Hepatocyte (in vitro differentiated cells): Measurements from ENCODE around the gene TP53RK. TPM values are rescaled to one million over a fixed set of nuclear protein-coding genes. Genes with fewer than 3 reads are reported as not detected.

Experiments
- DNase-seq: peaks from one replicate; pipeline ENCODE4 v3.0.0-alpha.2; 2016; ENCODE audit warnings: low spot score
- H2AFZ ChIP-seq: fragments of 200-600 bp; sonication (generic); 2 replicates; pipeline ENCODE4 v1.6.0; 2016; ENCODE audit warnings: antibody characterized with exemption, mild to moderate bottlenecking
- H3K27ac ChIP-seq: fragments of 200-600 bp; sonication (generic); 2 replicates; pipeline ENCODE4 v1.5.1; 2016; ENCODE audit warnings: mild to moderate bottlenecking
- H3K27me3 ChIP-seq: fragments of 200-600 bp; sonication (generic); 2 replicates; pipeline ENCODE4 v1.6.1; 2016
- H3K36me3 ChIP-seq: fragments of 200-600 bp; sonication (generic); replicated peaks from 2 replicates; pipeline ENCODE4 v1.5.1; 2016; ENCODE audit warnings: low read depth; ENCODE audit not compliant: insufficient read depth
- H3K4me1 ChIP-seq: fragments of 200-600 bp; sonication (generic); 2 replicates; pipeline ENCODE4 v1.5.1; 2016; ENCODE audit warnings: mild to moderate bottlenecking, moderate library complexity; ENCODE audit not compliant: insufficient read depth
- H3K4me2 ChIP-seq: fragments of 200-600 bp; sonication (generic); 2 replicates; pipeline ENCODE4 v1.6.0; 2016
- H3K4me3 ChIP-seq: fragments of 200-600 bp; sonication (generic); 2 replicates; pipeline ENCODE4 v1.5.1; 2016; ENCODE audit warnings: mild to moderate bottlenecking
- H3K79me2 ChIP-seq: fragments of 200-600 bp; sonication (generic); 2 replicates; pipeline ENCODE4 v1.6.0; 2017; ENCODE audit warnings: mild to moderate bottlenecking
- H3K9me2 ChIP-seq: fragments of 200-600 bp; sonication (generic); replicated peaks from 2 replicates; pipeline ENCODE4 v1.6.0; 2017; ENCODE audit warnings: mild to moderate bottlenecking; ENCODE audit not compliant: insufficient read depth
- H3K9me3 ChIP-seq: fragments of 200-600 bp; sonication (generic); 2 replicates; pipeline ENCODE4 v1.5.1; 2016; ENCODE audit warnings: low read depth, mild to moderate bottlenecking
- H4K20me1 ChIP-seq: fragments of 200-600 bp; sonication (generic); 2 replicates; pipeline ENCODE4 v1.6.0; 2016; ENCODE audit warnings: mild to moderate bottlenecking; ENCODE audit not compliant: insufficient read depth, poor library complexity, severe bottlenecking
- CTCF ChIP-seq: fragments of 200-600 bp; sonication (generic); IDR thresholded peaks from 2 replicates; pipeline ENCODE4 v1.5.1; 2016; ENCODE audit warnings: antibody characterized with exemption, mild to moderate bottlenecking; ENCODE audit not compliant: poor library complexity
- EZH2 ChIP-seq: fragments of 200-600 bp; sonication (generic); IDR thresholded peaks from 2 replicates; pipeline ENCODE4 v1.6.1; 2016; ENCODE audit warnings: antibody characterized with exemption, mild to moderate bottlenecking, borderline replicate concordance
- EZH2phosphoT487 ChIP-seq: fragments of 200-600 bp; sonication (generic); IDR thresholded peaks from one replicate; pipeline ENCODE4 v1.6.1; 2018; ENCODE audit warnings: antibody characterized with exemption, mild to moderate bottlenecking, low read depth, moderate library complexity; ENCODE audit not compliant: unreplicated experiment, severe bottlenecking
- WGBS: methylation state at CpG from one replicate; pipeline ENCODE4 v1.1.6; 2016; ENCODE audit warnings: low lambda C conversion rate; ENCODE audit errors: missing lambda C conversion rate; 5-methylcytosine and 5-hydroxymethylcytosine counted together
- polyA plus RNA-seq: library from polyadenylated mRNA; unstranded; fragments of >200 nt; fragmentation: Nextera tagmentation; extraction: Ambion mirVana; gene quantifications from 2 replicates; pipeline ENCODE4 v1.2.1, GENCODE V29; 2016
- total RNA-seq: library from RNA; depleted of rRNA; stranded (reverse); fragments of >200 nt; gene quantifications from 2 replicates; pipeline ENCODE4 v1.2.3, GENCODE V29; 2014

TP53RK gene
- total and polyA plus RNA-seq, 2 experiments from 2014 or later: 19.6 to 19.8 TPM

GRCh38 chr20:46721476-46721875 lies 32.2 kb upstream of the TP53RK start:
- no peaks in the 10 kb centered on the region for H3K36me3 ChIP-seq
- TF ChIP-seq CTCF: no peak
- H3K79me2 ChIP-seq: peaks cover 8% of the 10 kb centered on the region
- H3K27ac ChIP-seq: no peak overlapping the region
- H3K4me1 ChIP-seq: no peaks in the 10 kb centered on the region
- 97% methylated on average over 1 of the region's 1 CpG for WGBS
- no peak overlapping the region for H3K4me2 ChIP-seq
- H4K20me1 ChIP-seq: no peaks in the 10 kb centered on the region
- no peak overlapping the region for H3K4me3 ChIP-seq
- no peaks in the 10 kb centered on the region for H3K27me3 ChIP-seq
- no peaks in the 10 kb centered on the region for H3K9me3 ChIP-seq
- DNase-seq: no peak
- no peaks in the 10 kb centered on the region for H3K9me2 ChIP-seq
- no peak overlapping the region for H2AFZ ChIP-seq

GRCh38 chr20:46720776-46721425 lies 31.7 kb upstream of the TP53RK start:
- no peaks in the 10 kb centered on the region for H4K20me1 ChIP-seq
- H3K9me2 ChIP-seq: no peaks in the 10 kb centered on the region
- no peaks in the 10 kb centered on the region for H3K4me1 ChIP-seq
- no peak overlapping the region for H2AFZ ChIP-seq
- no peak for DNase-seq
- no peak overlapping the region for H3K27ac ChIP-seq
- H3K9me3 ChIP-seq: no peaks in the 10 kb centered on the region
- H3K79me2 ChIP-seq: peaks cover 11% of the 10 kb centered on the region
- H3K36me3 ChIP-seq: no peaks in the 10 kb centered on the region
- H3K4me3 ChIP-seq: no peak overlapping the region
- H3K4me2 ChIP-seq: no peak overlapping the region
- TF ChIP-seq EZH2phosphoT487: no peak
- no peaks in the 10 kb centered on the region for H3K27me3 ChIP-seq

- Histone ChIP-seq H3K27me3 (no peaks in the 10 kb centered on the region), H2AFZ (no peak overlapping the region), H3K4me3 (no peak overlapping the region), H3K36me3 (no peaks in the 10 kb centered on the region), H3K4me1 (no peaks in the 10 kb centered on the region), H3K9me3 (no peaks in the 10 kb centered on the region), H3K4me2 (no peak overlapping the region), H3K9me2 (no peaks in the 10 kb centered on the region), H4K20me1 (no peaks in the 10 kb centered on the region), H3K27ac (no peak overlapping the region), H3K79me2 (peaks cover 11% of the 10 kb centered on the region)
- TF ChIP-seq EZH2phosphoT487: no peak
- no peak for TF ChIP-seq CTCF
- DNase-seq: no peak
- WGBS: 90% methylated on average over 1 of the region's 1 CpG
Observed at GRCh38 chr20:46720019-46720418, 30.8 kb upstream of the TP53RK start.

- H3K27ac ChIP-seq: no peak overlapping the region
- H3K4me2 ChIP-seq: no peak overlapping the region
- TF ChIP-seq EZH2phosphoT487 (no peak), CTCF (no peak), EZH2 (no peak)
- no peak for DNase-seq
- no peak overlapping the region for H2AFZ ChIP-seq
- no peaks in the 10 kb centered on the region for H3K27me3 ChIP-seq
- 95% methylated on average over 9 of the region's 9 CpGs for WGBS
- H4K20me1 ChIP-seq: no peaks in the 10 kb centered on the region
- peaks cover 14% of the 10 kb centered on the region for H3K79me2 ChIP-seq
- no peaks in the 10 kb centered on the region for H3K9me3 ChIP-seq
- no peak overlapping the region for H3K4me3 ChIP-seq
- no peaks in the 10 kb centered on the region for H3K36me3 ChIP-seq
- no peaks in the 10 kb centered on the region for H3K4me1 ChIP-seq
- no peaks in the 10 kb centered on the region for H3K9me2 ChIP-seq
Observed at GRCh38 chr20:46717818-46718541, 28.7 kb upstream of the TP53RK start.
